HG03469 (cell line): ENCODE data around the gene PLXNA1.

ENCODE experiments used
- ATAC-seq: cut with Tn5 transposase; IDR thresholded peaks from one replicate; pipeline ENCODE4 v1.9.1; 2021; ENCODE audit warnings: mild to moderate bottlenecking, moderate library complexity, moderate number of reproducible peaks; ENCODE audit not compliant: unreplicated experiment

PLXNA1 gene

DNA sequence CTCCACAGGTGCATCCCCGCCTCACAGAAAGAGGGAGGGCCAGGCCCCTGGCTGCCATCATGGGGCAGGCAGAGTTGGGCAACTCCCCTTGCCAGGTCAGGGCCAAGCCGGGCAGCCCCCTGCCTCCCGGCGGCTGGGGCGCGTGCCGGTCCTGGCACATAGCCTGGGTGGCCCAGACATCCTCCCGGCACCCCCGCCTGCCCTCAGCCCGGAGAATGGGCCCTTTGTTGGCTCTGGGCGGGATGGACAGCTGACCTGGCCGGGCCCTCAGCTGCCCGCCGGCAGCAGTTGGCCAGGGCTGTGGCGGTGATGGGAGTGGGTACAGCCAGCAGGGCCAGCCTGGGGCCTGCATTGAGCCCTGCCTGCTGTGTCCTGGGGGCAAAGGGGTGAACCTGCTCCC lies 16.5 kb downstream of the PLXNA1 start:
- no peak for ATAC-seq

DNA sequence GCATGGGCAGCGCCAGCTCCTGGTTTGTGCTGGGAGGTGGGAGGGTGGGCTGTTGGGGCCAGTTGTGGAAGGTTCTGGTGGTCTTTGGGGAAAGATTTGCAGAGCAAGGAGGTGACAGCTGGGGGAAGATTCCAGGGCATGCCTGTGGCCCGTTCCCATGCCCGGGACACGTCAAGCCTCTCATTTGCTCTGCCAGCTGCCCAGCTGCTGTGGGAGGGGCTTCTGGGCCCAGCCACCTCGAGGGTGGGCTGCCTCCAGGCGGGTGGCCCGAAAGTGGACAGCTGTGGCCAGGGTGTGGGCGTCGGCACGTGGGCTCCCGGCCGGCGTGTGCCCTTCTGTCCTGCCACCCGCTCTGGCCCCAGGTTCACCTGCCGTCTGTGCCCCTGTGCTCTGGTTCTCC lies 17.2 kb downstream of the PLXNA1 start:
- ATAC-seq: no peak

DNA sequence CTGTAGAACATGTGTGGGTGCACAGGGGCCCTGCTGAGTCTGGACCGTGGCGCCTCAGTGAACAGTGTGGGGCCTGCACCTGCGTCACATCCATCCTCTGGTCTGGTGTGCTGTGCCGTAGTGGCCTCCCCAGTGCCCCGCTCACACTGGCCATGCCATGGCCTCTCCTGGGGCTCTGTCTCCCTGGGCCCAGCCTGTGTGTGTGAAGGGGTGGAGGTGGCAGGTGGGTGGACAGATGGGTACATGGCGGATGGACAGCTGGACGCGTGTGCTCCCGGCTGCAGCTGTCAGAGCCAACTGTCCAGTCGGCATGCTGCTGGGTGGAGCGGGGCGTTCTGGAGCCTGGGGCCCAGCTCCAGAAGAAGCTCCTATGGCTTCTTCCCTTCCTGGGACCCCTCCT lies 17.8 kb downstream of the PLXNA1 start:
- no peak for ATAC-seq

DNA sequence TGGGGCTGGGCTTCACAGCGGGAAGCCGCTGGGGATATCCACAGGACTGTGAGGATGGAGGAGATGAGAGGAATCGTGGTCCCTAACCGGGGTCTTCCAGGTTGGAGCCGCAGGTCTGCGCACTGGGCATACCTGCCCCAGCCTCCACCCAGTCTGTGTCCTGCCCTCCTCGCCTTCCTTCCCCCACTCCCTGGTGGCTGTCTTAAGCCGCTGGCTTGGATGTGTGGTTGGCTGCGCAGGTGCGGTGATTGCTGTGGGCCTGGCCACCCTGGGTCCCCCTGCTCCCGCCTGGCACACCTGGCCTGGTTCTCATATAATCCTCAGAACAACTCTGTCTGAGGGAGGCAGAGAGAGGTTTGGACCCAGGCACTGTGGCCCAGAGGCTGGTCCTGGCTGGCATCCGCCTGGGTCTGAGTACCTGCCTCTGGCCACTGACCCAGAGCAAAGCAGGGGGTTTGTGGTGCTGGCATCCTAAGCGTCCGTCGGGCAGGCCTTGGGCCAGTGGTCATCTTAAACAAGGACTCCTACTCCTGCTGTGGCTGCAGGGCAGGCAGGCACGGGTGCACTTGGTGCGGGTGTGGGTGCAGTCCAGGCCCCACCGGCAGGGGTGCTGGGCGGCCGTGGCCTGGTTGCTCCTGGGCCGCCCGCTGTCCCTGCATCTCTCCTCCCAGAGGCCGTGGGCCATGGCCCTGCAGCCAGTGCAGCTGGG lies 18.7 kb downstream of the PLXNA1 start:
- ATAC-seq: no peak

DNA sequence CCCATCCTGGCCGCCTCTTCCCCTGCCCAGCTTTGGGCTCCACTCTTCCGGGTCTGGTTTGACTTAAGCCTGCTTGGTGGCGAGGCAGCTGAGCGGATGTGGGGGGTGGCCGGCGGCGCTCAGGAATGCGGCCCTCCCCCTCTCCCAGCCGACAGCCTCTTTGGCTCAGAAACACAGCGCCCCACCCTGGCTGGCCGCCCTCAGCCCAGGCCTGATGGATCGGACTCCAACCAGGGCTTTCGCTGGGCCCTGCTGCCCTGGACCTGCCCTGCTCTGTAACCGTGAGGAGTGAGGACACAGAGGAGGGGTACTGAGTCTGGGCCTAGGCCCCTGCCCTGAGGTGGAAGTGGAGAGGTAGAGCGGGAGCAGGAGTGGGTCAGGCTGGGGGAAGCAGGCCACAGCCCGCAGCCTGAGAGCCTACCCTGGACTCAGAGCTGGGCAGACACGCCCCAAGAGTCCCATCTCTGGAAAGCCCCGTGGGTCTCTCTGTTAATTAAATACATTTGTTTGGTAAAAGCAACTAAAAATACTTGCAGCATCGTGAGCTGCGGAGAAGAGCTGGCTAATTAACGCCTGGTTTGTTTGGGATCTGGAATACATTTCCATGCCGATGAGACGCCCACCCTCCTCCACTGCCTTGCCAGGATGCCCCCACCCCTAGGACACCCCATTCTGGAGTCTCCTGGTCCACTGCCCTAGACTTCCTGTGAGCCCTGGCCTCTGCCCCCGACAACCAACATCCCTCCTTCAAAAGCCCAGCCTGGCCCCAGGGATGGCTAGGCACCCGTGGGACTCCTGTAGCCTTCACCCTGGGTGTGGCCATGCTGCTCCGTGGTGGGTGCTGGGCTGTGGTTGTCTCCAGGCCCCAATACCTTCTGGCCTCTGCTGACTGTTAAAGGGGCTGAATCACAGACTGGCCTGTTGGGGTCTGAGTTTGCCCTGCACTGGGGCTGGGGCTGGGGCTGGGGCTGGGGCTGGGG lies 19.6 kb downstream of the PLXNA1 start:
- no peak for ATAC-seq

DNA sequence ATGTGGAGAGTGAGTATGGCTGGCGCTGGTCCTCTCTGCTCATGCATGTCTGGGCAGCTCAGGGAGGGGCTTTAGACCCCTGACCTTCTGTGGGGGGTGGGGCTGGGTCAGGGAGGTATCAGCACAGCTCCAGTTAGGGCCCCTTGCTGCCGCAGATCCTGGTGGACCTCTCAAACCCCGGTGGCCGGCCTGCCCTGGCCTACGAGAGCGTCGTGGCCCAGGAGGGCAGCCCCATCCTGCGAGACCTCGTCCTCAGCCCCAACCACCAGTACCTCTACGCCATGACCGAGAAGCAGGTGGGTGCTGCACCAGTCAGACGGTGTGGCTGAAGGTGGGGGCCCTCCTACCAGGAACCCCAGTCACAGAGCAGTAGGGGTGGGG lies 20.2 kb downstream of the PLXNA1 start:
- no peak for ATAC-seq

DNA sequence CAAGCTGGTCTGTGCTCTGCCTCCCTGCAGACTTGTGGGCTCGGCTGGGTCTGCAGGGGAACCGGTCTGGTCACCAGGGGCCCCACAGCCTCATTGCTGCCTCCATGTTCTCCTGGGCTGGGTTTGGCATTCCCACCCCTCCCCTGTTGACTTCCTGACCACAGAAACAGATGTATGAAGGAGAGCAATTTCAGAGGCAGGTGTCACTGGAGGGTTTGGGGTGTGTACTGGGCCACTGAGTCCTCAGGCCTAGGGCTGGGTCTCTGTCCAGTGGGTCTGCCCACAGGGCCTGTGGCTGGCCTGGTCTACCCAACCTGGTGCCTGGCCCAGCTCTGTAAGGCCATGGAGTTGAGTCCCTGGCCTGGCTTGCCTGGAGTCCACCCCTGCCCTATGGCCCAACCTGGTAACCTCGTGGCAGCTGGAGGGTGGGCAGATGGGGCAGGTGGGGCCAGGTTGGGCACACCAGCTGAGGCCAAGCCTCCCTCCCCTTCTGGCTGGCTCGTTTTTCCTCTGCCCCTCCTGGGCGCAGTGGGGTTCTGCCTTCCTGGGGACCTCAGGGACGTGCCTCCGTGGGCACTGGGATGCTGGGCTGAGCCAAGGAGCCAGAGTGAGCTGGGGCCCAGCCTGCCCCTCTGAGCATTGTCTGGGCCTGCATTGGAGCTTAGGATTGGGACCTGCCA lies 20.8 kb downstream of the PLXNA1 start:
- no peak for ATAC-seq

DNA sequence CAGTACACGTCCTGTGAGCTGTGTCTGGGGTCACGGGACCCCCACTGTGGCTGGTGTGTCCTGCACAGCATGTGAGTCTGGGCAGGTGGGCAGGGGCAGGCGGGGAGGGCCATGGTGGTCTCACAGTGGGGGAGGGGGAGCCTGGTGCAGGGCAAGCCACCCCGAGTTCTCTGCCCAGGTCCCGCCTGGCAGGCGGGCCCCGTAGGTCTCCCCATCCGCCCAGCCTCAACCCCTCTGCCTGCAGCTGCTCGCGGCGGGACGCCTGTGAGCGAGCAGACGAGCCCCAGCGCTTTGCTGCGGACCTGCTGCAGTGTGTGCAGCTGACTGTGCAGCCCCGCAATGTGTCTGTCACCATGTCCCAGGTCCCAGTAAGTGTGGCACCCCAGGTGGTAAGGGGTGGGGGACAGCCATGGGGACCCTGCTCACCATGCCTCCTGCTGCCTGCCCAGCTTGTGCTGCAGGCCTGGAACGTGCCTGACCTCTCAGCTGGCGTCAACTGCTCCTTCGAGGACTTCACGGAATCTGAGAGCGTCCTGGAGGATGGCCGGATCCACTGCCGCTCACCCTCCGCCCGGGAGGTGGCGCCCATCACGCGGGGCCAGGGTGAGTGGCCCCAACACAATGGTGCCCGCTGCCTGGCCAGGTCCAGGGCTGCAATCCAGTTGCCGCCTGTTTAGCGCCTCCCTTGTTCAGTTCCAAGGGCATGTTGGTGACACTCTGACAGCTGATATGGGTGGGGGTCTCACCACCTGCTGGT lies 21.9 kb downstream of the PLXNA1 start:
- no peak for ATAC-seq

DNA sequence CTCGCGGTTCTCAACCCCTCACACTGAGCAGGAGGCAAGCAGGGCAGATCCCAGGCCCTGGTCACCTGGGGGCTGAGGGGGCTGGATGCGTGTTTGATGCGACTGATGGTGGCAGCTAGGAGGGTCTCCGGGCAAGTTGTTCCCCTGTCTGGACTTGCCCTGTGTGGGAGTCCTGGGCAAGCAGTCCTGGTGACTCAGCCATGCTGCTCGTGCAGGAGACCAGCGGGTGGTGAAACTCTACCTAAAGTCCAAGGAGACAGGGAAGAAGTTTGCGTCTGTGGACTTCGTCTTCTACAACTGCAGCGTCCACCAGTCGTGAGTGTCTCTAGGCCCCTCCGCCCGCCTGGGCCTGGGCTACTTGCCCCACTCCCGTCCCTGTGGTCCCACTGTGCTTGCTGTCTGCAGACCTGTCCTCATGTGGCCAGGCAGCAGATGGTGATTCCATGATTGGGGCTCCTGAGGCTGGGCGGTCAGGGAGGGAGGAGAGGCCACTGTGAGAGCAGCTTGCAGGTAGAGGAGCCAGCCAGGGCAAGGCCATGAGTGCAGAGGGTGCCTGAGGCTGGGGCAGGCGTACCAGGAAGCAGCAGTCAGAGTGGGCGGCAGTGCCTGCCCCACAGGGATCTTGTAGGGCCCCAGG lies 23.1 kb downstream of the PLXNA1 start:
- no peak for ATAC-seq

DNA sequence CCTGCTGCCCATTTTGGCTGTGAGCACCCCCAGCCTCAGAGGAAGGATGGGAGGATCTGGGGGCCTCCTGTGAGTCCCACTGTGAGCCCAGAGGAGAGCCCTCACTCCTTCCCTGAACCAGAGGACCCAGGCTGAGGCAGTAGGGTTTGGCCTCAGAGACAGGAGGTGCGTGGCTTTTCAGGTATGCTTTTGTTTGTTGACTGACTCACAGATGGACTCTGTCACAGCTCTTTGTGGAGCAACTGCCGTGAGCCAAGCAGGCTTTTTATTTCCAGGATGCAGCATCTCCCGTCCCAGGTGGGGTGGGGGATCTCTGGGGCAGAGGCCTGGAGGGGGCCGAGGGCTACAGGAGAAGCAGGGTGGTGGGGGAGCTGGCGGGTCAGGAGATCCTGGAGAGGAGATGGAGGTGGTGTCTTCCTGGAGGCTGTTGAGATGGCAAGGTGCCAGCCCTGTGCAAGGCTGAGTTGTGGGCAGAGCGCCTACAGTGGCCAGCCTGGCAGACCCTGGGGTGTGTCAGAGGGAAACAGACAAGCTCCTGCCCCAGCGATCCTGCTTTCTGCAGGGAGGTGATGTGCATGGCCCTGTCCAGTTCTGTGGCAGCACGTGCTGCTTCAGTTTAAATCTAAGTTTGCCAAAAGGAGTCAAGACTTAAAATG lies 24.0 kb downstream of the PLXNA1 start:
- ATAC-seq: no peak

DNA sequence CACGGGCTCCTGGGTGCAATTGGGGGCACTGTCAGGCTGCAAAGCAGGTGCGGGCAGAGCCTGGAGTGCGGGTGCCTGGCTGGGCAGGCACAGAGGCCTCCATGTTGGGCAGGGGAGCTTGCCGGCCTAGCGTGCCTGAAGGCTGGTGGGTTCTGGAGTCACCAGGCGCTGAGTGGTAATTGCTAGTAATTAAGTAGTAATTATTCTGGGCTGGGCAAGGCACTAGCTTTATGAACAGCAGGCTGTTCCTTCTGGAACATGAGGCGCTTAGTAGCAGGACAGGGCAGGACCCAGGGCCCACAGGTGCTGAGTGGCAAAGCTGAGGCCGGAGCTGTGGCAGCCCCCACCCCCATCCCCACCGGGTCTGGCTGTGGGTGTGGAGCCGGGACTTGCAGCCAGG lies 25.3 kb downstream of the PLXNA1 start:
- ATAC-seq: no peak

DNA sequence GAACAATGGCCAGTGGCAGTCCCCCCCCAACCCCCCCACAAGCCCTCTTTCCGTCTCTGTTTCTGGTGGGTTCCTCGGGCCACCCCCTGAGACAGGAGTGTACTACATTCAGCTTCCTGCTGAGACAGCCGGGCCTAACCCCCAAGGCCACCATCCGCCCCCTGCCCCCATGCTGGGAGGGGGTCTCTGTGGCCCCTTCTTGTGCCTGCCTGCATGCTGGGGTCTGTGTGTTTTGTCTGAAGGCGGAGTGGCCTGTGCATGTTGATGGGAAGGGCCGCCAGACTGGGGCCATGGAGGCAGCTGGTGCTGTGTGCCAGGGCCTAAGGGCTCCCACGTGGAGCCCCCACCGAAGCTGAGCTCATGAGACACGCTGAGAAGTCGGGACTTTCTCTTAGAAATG lies 26.6 kb downstream of the PLXNA1 start:
- no peak for ATAC-seq

DNA sequence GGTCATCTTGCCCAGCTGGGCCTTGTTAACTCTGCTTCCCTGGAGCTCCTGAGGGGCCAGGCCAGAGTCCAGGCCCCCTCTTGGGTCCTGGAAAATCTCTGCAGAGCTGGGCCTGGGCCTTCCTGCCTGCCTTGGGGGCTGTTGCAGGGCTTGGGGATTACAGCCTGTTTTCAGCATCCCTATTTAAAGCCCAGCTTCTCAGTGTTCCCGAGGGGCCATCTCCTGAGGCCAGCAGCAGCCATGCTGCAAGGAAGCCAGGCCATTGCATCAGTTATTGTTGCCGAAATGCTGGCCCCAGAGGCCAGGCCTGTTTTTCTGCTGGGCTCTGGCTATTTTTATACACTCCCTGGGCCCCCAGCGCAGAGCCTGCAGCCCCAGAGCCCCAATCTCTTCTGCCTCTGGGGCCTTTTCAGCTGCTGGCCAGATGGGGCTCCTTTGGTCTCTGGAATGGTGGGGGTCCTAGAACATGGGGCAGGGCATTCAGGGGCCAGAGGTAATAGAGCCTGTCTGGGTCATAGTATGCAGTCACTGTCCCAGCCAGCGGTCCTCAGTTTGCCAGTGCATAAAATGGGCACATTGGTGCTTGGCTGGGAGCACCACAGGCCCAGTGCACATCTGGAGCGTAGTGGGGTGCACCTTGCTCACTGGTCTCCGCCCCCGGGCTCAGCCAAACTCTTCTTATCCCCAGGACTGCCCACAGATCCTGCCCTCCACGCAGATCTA lies 28.5 kb downstream of the PLXNA1 start:
- no peak for ATAC-seq

DNA sequence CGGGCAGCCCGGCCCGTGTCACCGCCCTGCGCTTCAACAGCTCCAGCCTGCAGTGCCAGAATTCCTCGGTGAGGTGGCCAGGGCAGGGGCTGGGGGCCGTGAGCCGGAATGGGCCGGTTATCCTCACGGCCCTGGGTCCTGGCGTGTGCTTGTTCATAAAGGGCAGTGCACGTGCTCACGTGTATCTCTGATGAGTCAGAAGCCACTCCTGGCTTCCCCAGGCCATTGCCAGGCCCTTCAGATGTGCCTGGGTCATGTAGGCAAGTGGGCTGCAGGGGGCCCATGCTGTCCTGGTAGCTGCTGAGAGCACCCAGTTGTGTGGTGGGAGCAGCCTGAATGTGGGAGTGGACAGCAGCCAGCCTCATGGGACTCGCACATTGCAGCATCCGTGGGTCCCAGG lies 29.2 kb downstream of the PLXNA1 start:
- no peak for ATAC-seq

DNA sequence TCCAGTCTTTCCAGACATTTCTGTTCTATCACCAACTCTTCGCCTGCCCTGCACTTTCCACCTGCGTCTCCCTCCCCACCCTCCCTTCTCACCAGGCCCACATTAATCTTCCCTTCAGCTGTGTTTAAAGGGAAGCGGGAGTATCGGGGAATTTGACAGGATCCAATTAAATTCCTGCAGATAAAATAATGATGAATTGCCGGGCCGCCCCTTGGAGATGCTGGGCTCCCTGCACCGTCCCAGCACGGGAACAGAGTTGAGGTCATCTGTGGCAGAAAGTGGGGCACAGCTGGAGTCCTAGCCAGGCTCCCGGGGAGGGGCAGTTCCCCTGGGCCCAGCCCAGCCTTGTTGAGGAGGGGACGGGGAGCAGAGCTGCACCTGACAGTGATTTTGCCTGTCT lies 30.3 kb downstream of the PLXNA1 start:
- ATAC-seq: no peak

DNA sequence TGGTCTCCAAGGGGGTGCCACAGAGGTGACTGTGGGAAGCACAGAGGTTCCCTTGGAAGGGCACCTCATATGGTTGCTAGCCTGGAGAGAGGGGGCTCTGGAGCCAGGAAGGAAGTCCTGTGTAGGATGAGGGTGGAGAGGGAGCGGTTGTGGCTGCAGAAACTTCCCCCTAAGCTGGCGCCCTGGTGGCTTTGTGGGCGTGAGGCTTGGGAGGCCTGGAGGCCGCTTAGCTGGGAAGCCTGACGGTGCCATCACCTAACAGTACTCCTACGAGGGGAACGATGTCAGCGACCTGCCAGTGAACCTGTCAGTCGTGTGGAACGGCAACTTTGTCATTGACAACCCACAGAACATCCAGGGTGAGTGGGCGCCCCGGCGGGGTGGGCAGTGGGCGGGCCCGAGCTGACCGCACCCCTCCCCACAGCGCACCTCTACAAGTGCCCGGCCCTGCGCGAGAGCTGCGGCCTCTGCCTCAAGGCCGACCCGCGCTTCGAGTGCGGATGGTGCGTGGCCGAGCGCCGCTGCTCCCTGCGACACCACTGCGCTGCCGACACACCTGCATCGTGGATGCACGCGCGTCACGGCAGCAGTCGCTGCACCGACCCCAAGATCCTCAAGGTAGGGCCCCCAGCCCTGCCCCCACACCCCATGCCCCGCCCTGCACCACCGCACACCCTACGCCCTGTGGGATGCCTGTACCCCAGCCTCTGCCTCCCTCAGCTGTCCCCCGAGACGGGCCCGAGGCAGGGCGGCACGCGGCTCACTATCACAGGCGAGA lies 31.0 kb downstream of the PLXNA1 start:
- ATAC-seq: no peak

DNA sequence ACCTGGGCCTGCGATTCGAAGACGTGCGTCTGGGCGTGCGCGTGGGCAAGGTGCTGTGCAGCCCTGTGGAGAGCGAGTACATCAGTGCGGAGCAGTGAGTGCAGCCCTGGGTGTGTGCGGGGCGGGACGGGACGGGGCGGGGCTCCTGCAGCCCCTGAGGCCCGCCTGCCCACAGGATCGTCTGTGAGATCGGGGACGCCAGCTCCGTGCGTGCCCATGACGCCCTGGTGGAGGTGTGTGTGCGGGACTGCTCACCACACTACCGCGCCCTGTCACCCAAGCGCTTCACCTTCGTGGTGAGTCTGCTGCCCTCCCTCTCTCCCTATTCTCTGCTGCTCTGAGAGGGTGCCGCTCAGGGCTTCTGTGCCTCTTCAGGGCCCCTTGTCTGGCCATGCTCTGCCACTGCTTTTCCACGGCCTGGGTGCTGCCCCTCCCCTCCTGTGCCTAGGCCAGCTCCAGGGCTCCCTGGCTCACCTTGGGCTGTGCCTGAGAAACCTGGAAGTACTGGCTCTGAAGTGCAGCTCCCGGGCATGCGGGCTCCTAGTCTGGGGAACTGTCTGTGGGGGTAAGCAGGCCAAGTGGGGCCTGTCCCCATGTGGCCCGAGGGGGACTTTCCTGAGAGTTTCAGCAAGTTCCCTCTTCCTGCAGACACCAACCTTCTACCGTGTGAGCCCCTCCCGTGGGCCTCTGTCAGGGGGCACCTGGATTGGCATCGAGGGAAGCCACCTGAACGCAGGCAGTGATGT lies 31.8 kb downstream of the PLXNA1 start:
- no peak for ATAC-seq
